Muscle layer of duodenum (tissue), 2 donors: Measurements from ENCODE around the gene A4GALT.

ENCODE experiments used
- H3K27ac ChIP-seq: one replicate; pipeline ENCODE4 v1.7.0; 2013; ENCODE audit warnings: mild to moderate bottlenecking, low read length
- H3K27me3 ChIP-seq: one replicate; pipeline ENCODE4 v1.7.0; 2013; ENCODE audit warnings: low read depth, mild to moderate bottlenecking, control low read depth, low read length
- H3K36me3 ChIP-seq, 2 donors: one replicate each; pipeline ENCODE4 v1.7.0; 2013; ENCODE audit warnings: low read length in 2 of 2, control low read depth in 1 of 2, mild to moderate bottlenecking in 1 of 2; ENCODE audit not compliant: insufficient read depth in 2 of 2, control insufficient read depth in 1 of 2
- H3K4me1 ChIP-seq, 2 donors: one replicate each; pipeline ENCODE4 v1.7.0; 2013; ENCODE audit warnings: low read length in 2 of 2, mild to moderate bottlenecking in 2 of 2, control low read depth in 1 of 2, moderate library complexity in 1 of 2; ENCODE audit not compliant: insufficient read depth in 2 of 2, control insufficient read depth in 1 of 2
- H3K4me3 ChIP-seq, 2 donors: one replicate each; pipeline ENCODE4 v1.7.0; 2013; ENCODE audit warnings: low read length in 2 of 2, low read depth in 1 of 2, mild to moderate bottlenecking in 1 of 2
- H3K9me3 ChIP-seq, 2 donors: one replicate each; pipeline ENCODE4 v1.7.0; 2013; ENCODE audit warnings: low read length in 2 of 2, control low read depth in 1 of 2, mild to moderate bottlenecking in 1 of 2; ENCODE audit not compliant: control insufficient read depth in 1 of 2
- donor health status: healthy.

A4GALT gene

GRCh38 chr22:42644422-42645340, 76.0 kb downstream of the A4GALT start:
- no peaks in the 10 kb centered on the region for H3K27me3 ChIP-seq
- peak overlapping the region; percentile 85 for H3K27ac ChIP-seq
- no peaks in the 10 kb centered on the region for H3K9me3 ChIP-seq
- no peaks in the 10 kb centered on the region for H3K36me3 ChIP-seq
- peak overlapping the region; percentile 47 to 52 for H3K4me3 ChIP-seq
- peaks cover 41 to 55% of the 10 kb centered on the region in 2 donors for H3K4me1 ChIP-seq

GRCh38 chr22:42643634-42644421, 76.8 kb downstream of the A4GALT start:
- H3K27me3 ChIP-seq: no peaks in the 10 kb centered on the region
- peak overlapping the region; percentile 47 to 52 for H3K4me3 ChIP-seq
- H3K27ac ChIP-seq: peak overlapping the region; percentile 85
- H3K4me1 ChIP-seq: peaks cover 41 to 53% of the 10 kb centered on the region in 2 donors
- no peaks in the 10 kb centered on the region for H3K9me3 ChIP-seq
- H3K36me3 ChIP-seq: no peaks in the 10 kb centered on the region

- no peak overlapping the region for H3K27ac ChIP-seq
- H3K4me1 ChIP-seq: peaks cover 38 to 47% of the 10 kb centered on the region in 2 donors
- H3K4me3 ChIP-seq: no peak overlapping the region
- no peaks in the 10 kb centered on the region for H3K9me3 ChIP-seq
- no peaks in the 10 kb centered on the region for H3K27me3 ChIP-seq
- H3K36me3 ChIP-seq: no peaks in the 10 kb centered on the region
Measured at GRCh38 chr22:42642806-42643633, 77.7 kb downstream of the A4GALT start.
